HG03066 (cell line): Measurements from ENCODE around the gene CCL7.

ENCODE experiments used
- ATAC-seq: cut with Tn5 transposase; IDR thresholded peaks from one replicate; pipeline ENCODE4 v1.9.1; 2021; ENCODE audit warnings: low read depth; ENCODE audit not compliant: unreplicated experiment

The CCL7 gene

DNA sequence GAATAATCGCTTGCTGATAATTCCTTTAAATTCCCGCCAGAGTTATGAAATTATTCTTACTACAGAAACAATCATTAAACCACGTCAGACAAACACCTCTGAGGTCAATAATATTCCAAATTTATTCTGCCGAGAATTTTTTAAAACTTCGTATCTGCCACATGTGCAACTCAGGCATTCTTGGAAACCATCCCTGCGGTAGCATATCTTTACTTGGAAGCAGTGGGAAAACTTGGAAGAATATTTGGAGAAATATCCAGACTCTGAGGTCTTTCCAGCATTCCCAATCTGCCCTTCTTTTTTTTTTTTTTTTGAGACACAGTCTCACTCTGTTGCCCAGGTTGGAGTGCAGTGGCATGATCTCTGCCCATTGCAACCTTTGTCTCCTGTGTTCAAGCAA is 13.6 kb downstream of the CCL7 start:
- no peak for ATAC-seq

DNA sequence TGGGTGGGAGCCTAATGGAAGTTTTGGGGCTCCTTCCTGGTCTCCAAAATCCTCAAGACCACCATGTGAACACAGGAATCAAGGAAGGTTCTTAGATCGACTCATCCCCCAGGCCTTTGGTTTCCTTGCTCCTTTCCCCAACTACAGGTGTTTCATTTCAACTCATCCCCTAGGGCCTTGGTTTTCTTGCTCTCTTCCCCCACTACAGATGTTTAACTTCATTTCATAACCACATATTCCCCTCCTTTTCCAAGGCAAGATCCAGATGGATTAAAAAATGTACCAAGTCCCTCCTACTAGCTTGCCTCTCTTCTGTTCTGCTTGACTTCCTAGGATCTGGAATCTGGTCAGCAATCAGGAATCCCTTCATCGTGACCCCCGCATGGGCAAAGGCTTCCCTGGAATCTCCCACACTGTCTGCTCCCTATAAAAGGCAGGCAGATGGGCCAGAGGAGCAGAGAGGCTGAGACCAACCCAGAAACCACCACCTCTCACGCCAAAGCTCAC is 15.3 kb downstream of the CCL7 start, which contains the start of gene CCL11:
TSS of gene CCL11 (plus strand) at position 457 of the 507 bp plus-strand sequence. CDS start 67 bp downstream, outside the sequence.
- ATAC-seq: no peak

DNA sequence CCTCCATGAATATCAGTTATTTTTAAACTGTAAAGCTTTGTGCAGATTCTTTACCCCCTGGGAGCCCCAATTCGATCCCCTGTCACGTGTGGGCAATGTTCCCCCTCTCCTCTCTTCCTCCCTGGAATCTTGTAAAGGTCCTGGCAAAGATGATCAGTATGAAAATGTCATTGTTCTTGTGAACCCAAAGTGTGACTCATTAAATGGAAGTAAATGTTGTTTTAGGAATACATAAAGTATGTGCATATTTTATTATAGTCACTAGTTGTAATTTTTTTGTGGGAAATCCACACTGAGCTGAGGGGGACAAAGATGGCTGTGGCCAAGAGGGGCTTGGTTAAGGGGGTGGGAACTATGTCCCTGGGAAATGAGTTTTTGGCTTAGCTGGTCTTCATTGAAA is 17.9 kb downstream of the CCL7 start:
- no peak for ATAC-seq

DNA sequence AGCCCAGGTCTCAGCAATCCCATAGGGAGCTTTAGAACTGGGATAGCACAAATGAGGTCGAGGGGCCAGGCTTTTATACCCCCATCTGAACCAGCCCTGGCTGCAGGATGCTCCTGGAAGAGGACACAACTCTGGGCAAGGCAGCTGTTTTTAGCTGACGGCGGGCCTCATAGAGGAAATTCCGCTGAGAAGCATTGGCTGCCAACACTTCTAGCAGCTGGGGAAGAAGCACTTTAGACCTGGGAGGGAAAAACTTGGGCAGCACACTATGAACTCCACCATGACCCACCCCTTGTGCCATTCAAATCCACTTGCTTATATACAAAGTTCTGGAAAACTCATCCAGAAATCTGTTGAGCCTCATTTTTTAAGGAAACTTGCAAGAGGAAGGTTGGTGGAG is 20.6 kb downstream of the CCL7 start:
- ATAC-seq: no peak

DNA sequence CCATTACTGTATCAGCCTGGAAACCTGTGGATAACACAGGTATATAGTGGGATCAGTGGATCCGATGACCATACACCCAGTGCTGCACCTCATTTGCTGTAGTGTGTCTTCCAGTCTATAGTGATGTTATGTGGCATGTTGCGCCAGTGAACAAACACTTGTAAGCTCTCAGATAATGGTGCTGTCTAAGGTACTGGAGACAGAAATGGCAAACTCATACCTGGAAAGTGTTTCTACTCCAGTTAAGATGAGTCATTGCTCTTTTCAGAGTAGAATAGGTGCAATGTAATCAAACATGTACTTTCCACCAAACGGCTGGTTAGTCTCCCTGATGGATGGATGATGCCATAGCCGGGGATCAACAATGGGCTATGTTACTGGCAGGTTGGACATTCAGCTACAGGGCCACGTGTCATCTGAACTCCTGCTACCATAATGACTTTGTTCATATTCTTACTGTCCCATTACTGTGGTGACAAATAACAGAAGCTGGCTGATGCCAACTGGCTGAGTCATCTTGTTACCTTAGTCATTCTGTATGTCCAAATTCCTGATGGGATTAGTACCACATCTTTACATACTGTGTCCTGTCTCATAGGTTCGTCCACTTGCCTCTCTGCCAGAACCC is 21.8 kb downstream of the CCL7 start:
- ATAC-seq: no peak

DNA sequence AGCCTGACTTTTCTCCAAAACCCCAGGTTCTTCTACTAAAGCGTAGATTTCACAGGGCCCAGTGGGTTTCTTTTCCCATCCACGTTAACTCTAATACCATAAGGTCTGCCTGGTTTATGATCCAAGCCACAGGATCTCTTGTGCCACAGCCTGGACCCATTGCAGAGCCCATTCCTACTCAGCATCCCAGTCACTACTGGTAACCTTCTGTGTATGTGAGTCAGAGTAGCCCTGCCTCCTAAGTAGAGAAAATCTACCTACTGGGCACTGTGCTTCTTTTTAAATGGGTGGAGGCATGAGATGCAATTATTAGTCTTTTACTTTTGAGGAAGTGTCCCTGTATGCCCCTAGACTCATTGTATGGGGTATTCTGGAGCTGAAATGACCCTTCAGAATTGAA is 29.0 kb downstream of the CCL7 start:
- no peak for ATAC-seq

DNA sequence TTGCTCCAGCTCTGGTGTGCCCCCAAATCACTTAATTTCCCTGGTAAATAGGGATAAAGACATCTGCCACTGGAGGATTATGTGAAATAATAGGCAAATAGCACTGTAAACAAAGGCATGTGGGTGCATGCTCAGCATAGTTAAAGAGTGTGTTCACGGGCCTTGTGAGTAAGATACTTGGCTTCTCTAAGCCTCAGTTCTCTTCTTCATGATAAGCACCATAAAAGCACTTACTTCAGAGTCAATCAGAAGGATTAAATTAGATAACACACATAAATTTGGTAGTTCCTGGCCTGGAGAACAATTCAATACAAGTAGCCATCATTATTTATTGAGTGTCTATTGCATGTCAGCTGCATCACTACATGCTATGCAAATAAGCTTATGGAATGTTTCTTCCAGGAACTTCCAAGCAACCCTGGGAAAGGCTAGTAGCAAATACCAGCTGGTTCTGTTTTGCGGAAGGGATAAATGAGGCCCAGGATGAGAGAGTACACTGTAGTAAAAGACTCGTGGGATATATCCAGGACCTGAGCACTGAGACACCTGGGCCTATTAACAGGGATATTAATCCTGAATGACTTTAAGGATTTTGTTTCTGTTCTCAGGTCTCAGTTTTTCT is 30.0 kb downstream of the CCL7 start:
- no peak for ATAC-seq

DNA sequence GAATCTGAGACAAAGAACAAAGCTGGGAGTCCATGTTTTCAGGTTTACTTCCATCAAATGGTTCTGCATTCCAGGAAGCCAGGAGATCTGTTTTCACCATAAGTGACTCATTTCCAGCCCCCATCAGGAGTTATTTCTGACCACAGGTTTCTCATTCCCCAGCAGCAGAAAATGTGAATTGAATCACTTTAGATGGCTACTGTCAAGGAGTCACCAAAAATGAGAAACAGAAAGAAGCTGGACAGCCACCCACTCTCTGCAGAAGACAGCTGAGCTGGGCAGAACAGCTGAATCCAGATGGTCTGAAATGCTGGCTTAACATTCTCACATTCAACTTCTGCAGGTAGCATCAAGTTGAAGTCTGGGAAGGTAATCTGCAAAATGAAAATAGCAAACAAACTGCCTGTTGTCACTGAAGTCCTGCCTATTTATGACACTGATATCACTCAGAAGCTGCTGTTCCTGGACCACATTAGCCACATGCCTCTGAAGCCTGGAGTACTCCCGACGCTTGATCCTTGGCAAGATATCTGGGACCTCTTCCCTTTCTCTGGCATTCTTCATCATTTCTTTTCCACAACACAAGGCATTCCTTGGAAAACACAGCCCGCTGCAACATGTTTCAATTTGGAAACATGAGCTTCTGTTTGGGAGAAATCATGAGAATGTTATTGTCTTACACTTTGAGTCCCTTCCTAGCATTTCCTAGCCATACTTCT is 30.8 kb downstream of the CCL7 start:
- no peak for ATAC-seq

DNA sequence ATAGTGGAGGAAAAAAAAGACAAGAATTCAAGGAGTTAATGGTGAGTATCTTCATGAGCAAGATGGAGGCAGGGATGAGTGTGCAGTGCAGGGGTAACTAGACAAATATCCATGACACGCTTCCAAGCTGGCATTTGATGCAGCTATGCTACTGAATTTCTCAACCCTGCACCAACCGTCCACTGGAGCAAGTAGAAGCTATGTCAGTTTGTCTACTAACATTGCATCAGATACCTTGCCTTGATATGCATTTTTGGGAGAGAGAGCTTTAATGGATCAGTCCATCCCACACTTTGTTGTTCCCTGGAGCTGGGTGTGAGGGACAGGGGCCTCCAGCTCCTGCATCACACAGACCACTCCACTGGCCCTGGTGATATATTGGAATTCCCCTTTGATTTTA is 32.0 kb downstream of the CCL7 start:
- no peak for ATAC-seq

DNA sequence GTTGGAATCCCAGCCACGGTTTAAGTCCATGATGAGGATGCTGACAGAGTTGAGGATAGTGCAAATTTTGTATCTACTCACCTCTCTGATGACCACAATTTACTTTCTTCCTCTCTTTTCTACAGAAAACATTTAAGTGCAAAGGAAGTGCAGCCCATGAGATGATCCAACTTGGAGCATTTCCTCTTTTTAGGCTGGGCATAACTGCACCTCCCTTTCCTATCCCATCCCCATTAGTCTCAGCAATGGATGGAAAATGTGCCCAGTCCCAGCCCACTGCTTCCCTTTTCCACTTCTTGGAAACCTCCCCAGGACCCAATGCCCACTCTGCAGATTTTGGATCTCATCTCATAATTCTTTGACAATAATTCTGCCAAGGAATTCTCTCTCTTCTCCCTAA is 32.6 kb downstream of the CCL7 start:
- no peak for ATAC-seq

DNA sequence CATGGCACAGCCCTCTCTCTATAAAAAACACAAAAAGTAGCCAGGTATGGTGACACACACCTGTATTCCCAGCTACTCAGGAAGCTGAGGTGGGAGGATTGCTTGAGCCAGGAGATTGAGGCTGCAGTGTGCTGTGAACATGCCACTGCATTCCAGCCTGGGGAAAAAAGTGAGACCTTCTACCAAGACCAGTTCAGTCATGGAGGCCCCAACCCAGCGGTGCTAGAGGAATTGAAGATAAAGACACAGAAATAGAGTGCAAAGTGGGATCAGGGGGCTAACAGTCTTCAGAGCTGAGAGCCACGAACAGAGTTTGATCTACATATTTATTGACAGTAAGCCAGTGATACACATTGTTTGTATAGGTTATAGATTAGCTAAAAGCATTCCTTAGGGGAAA is 33.6 kb downstream of the CCL7 start:
- no peak for ATAC-seq

DNA sequence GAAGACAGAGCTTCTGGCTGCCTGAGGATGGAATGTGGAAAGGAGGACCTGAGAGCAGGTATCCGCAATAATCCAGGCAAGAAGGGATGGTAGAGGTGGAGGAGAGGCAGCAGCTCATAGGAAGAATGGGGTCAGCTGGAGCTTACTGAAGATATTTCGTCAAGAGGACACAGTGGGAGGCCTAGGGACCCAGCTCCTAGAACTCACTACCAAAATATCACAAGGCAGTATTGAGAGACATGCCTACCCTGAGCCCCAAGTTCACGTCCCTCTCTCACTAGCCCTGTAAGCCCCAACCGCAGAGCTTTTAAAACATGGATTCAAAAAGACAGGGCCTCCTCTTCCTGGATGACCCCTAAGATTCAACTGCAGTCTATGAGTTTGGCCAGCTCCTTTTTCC is 35.0 kb downstream of the CCL7 start:
- ATAC-seq: no peak

DNA sequence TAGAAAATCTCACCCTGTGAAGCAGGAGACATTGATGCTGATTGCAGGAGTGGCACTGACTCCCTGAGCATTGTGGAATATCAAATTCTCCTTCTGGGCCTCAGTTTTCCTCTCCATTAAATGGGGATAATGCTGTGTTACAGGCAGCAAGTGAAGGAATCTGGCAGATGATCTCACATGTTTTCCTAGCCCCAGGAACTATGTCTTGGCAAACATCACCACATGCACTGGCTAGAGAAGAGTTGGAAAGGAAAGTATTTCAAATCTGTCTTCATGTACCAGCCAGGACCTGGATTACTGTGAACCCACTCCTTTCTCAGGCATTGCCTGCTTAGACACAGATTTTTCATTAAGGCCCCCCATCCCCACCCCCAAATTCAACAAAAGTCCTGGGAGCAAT is 35.6 kb downstream of the CCL7 start:
- no peak for ATAC-seq

DNA sequence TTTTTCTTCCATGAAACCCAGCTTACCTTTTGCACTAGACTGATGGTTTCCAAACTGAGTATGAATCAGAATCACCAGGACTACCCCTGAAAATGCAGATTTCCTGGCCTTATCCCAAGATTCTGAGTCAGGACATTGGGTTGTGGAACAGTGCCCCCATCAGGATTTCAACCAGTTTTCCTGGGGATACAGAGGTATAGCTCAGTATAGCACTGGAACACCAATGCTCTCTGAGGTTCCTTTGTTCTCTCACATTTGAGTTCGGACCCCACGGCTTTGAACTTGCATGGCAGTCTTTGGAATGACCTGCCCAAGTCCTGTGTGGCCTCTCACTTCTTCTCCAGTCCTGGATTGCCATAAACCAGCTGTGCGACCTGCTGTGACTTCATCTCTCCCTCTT is 36.4 kb downstream of the CCL7 start:
- ATAC-seq: no peak

DNA sequence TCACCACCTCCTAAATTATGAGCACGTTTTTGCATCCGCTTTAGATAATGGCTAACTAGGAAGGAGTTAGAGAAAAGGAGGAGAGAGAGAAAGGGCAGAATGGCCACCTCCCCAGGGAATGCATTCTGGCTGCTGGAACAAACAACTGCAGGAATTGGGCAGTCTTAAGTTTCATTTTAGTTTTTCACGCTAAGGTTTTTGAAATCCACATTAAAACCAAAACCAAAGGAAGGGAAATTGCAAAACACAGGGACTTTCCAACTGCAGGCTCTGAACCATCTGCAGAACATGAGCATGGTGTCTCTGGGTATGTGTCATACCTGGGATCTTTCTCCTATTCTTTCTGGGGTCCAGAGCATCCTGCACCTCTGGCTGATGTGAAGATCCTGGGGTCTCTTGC is 37.1 kb downstream of the CCL7 start:
- ATAC-seq: no peak

DNA sequence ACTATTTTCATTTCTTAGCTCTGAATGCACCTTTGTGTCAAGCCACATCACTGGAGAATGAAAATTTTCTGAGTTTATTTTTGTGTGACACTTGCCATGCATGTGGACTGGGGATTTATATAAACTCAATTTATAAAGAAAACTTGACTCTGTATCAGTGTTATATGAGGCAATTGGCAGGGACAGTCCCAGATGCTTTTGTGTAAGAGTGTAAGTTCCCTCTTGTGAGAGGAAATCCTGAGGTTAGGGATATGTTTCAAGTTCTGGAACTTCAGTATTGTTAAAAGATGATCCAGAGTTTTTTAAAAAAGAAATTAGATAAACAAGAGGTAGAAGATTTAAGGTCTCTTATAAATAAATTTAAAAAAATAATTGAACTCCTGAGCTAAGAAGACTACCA is 38.4 kb downstream of the CCL7 start:
- ATAC-seq: no peak

DNA sequence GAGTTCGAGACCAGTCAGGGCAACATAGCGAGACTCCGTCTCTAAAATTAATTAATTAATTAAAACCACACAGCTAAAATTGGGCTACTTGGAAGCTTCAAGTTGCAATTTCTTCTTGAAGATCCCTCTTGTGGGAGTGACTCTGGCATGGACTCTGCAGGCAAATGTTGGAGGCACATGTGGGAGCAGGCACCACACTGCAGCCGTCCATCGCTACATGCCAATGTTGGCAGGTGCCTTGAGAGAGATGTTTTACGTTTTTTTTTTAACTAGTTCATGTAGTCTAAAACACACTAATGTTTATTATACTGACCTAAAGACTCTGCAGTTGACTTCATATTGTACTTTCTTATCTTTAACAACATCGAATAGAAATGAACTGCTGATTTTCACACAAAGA is 41.3 kb downstream of the CCL7 start:
- ATAC-seq: no peak

DNA sequence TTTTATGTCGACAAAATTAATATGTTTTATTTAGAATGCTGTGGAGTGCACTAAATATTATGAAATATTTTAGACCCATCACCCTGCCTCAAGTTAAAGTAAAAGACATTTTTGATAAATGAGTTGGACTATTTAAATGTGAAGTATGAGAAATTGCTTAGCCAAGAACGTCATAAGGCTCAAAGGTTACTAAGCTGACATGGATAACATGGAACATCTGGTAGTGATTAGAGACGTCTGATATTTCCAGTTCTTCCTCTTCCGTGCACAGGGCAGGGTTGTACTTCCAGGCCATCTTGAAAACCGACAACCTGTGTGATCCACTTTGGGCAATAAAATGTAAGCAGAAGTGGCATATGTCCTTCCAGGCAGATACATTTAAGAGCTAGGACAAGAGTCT is 42.1 kb downstream of the CCL7 start:
- ATAC-seq: no peak

DNA sequence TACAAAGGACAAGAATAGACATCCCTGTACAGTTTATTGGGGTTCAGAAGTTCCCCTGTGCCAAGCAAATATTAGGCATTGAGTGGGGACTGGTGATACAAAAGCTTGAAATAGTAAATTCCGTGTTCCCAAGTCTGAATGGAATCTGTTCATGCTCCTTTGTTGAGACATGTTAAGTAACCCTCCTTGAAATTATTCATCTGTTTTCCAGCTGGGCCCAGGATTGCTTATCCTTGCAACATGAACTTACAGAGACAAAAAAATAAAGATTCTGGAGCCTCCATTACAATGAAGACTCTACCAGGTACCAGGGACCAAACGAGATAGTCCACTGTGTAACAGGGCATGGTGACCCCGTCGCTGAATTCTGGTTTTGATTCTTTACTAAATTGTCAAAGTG is 43.1 kb downstream of the CCL7 start:
- no peak for ATAC-seq

DNA sequence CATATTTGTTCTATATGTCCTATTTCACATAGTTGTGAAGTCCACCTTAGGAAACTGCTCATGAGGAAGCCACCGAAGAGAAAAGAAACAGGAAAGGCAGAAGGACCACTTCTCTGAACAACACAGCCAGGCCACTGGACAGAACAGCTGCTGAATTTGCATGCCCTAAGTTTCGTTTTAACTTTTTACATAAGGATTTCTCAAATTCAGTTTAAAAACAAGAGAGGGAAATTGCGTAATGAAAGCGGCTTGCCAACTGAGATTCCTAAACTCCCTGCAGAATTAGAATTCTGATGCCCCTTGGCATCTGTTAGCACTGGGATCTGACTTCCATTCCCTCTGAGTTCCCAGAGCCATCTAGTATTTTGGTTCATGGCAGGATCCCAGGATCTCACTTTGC is 44.3 kb downstream of the CCL7 start:
- no peak for ATAC-seq

DNA sequence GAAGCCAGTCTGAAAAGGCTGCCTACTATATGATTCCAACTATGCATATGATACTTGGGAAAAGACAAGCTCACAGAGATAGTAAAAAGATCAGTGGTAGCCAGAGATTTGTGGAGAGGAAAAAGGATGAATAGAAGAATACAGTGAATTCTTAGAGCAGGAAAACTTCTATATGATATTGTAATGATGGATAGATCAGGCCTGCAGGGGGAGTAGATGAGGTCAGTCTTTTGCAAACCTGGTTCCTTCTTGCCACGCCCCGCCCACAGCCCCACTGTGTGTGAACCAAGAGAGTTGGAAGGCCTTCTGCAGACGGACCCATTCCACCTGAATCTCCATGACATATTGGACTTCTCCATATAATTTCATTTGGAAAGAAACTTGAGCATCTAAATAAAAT is 48.5 kb downstream of the CCL7 start:
- ATAC-seq: no peak

DNA sequence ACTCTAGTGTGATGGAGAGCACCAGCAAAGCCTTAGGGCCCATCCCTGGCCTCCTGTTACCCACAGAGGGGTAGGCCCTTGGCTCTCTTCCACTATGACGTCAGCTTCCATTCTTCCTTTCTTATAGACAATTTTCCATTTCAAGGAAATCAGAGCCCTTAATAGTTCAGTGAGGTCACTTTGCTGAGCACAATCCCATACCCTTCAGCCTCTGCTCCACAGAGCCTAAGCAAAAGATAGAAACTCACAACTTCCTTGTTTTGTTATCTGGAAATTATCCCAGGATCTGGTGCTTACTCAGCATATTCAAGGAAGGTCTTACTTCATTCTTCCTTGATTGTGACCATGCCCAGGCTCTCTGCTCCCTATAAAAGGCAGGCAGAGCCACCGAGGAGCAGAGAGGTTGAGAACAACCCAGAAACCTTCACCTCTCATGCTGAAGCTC is 49.0 kb downstream of the CCL7 start, which contains the start of gene CCL8:
TSS of gene CCL8 (plus strand) at position 397 of the 445 bp plus-strand sequence. CDS start 67 bp downstream, outside the sequence.
- ATAC-seq: no peak
